OCI-LY7 (cell line): Measurements from ENCODE around the gene OLIG3.

Source experiments
- EZH2phosphoT487 ChIP-seq: fragments of 200-600 bp; sonication (generic); IDR thresholded peaks from 2 replicates; pipeline ENCODE4 v1.6.1; 2018; ENCODE audit warnings: low read depth, borderline replicate concordance, mild to moderate bottlenecking, mixed run types, antibody characterized with exemption, low read length, moderate library complexity, mixed read lengths
- TF ChIP-seq, protein P1 (sequence below): fragments of 200-600 bp; sonication (generic); conservative IDR thresholded peaks from 2 replicates; pipeline ENCODE4 v1.5.1; 2014; ENCODE audit warnings: mild to moderate bottlenecking, antibody characterized with exemption, low read length, moderate library complexity, mixed read lengths

DNA sequence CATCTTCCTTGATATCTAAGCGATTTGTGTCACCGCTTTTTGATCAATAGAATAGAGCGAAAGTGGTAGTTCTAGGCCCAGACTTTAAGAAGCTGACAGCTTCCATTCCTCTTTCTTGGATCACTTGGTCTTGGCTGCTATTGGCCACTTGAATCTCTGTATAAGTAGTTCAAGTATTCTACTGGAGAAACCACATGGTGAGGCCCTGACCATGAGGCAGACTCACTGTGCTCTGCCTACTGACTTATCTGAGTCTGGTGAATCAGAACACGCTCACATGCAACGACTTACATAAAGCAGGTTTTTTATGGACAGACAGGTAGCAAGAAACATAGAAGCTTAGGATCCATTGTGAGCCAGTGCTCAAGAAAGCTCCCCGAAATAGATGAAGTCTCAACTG, 27.0 kb downstream of the OLIG3 start:
- TF ChIP-seq, protein P1, sequence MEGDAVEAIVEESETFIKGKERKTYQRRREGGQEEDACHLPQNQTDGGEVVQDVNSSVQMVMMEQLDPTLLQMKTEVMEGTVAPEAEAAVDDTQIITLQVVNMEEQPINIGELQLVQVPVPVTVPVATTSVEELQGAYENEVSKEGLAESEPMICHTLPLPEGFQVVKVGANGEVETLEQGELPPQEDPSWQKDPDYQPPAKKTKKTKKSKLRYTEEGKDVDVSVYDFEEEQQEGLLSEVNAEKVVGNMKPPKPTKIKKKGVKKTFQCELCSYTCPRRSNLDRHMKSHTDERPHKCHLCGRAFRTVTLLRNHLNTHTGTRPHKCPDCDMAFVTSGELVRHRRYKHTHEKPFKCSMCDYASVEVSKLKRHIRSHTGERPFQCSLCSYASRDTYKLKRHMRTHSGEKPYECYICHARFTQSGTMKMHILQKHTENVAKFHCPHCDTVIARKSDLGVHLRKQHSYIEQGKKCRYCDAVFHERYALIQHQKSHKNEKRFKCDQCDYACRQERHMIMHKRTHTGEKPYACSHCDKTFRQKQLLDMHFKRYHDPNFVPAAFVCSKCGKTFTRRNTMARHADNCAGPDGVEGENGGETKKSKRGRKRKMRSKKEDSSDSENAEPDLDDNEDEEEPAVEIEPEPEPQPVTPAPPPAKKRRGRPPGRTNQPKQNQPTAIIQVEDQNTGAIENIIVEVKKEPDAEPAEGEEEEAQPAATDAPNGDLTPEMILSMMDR: no peak
- TF ChIP-seq EZH2phosphoT487: no peak
